ENCODE data around the gene NRF1. TPM values are rescaled to one million over a fixed set of nuclear protein-coding genes. Genes with fewer than 3 reads are reported as not detected.

NRF1 gene
- total RNA-seq, 4 donors from 2014 or later, result 16.9 to 37.1 (median 27.0) TPM

GRCh38 chr7:129636641-129637040 is 25.1 kb downstream of the NRF1 start:
- no peak for DNase-seq
- WGBS, 2 donors, result 95 to 96% methylated on average over 4 of the region's 4 CpGs
- Histone ChIP-seq H3K36me3 (no peaks in the 10 kb centered on the region), H3K9me3 (no peaks in the 10 kb centered on the region), H3K27me3 (no peaks in the 10 kb centered on the region), H3K27ac (no peak overlapping the region), H3K4me1 (no peaks in the 10 kb centered on the region), H3K4me3 (replicated peaks in 1 of 3) (no peak overlapping the region)
- TF ChIP-seq, protein P1, sequence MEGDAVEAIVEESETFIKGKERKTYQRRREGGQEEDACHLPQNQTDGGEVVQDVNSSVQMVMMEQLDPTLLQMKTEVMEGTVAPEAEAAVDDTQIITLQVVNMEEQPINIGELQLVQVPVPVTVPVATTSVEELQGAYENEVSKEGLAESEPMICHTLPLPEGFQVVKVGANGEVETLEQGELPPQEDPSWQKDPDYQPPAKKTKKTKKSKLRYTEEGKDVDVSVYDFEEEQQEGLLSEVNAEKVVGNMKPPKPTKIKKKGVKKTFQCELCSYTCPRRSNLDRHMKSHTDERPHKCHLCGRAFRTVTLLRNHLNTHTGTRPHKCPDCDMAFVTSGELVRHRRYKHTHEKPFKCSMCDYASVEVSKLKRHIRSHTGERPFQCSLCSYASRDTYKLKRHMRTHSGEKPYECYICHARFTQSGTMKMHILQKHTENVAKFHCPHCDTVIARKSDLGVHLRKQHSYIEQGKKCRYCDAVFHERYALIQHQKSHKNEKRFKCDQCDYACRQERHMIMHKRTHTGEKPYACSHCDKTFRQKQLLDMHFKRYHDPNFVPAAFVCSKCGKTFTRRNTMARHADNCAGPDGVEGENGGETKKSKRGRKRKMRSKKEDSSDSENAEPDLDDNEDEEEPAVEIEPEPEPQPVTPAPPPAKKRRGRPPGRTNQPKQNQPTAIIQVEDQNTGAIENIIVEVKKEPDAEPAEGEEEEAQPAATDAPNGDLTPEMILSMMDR (IDR thresholded peaks at IDR 0.05), result no peak
- TF ChIP-seq POLR2A (IDR thresholded peaks at IDR 0.05), result no peak
- intact Hi-C loops (cut with DNase I), result no loop called here

DNA sequence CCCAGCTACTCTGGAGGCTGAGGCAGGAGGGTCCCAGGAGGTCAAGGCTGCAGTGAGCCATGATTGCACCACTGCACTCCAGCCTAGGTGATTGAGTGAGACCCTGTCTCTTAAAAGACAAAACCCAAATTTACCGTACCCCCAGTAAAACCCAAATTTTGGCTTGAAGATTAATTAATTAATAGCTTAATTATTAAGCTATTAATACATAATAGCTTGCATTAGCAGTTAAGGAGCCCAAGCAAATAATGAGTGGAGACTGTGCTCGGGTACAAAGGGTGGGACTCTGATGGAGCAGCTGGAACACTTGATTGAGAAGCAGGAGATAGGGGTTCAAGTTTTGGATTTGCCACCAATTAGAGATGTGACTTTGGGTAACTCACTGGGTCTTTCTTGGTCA is 28.9 kb downstream of the NRF1 start:
- intact Hi-C loops (cut with DNase I), result no loop called here
- no peak overlapping the region for H3K27ac ChIP-seq
- TF ChIP-seq POLR2A (IDR thresholded peaks at IDR 0.05), result no peak
- TF ChIP-seq, protein P1 (IDR thresholded peaks at IDR 0.05), result no peak

GRCh38 chr7:129642871-129643549 is 31.5 kb downstream of the NRF1 start:
- TF ChIP-seq, protein P1 (IDR thresholded peaks at IDR 0.05), result no peak
- no peak for TF ChIP-seq POLR2A (IDR thresholded peaks at IDR 0.05)
- Histone ChIP-seq H3K27ac (no peak overlapping the region), H3K9me3 (no peaks in the 10 kb centered on the region), H3K36me3 (no peaks in the 10 kb centered on the region), H3K4me1 (no peaks in the 10 kb centered on the region), H3K27me3 (no peaks in the 10 kb centered on the region), H3K4me3 (replicated peaks in 1 of 3) (no peak overlapping the region)
- intact Hi-C loops (cut with DNase I), result no loop called here
- WGBS, 2 donors, result 92% methylated on average over 4 of the region's 4 CpGs
- DNase-seq, result no peak

More for the DNA sequence above, 28.9 kb downstream of the NRF1 start:
- no peaks in the 10 kb centered on the region for H3K4me1 ChIP-seq
- no peak overlapping the region for H3K4me3 ChIP-seq (replicated peaks in 1 of 3)
- WGBS, 2 donors, result 74 to 89% methylated on average over 2 of the region's 2 CpGs
- no peak for DNase-seq
- H3K27me3 ChIP-seq, result no peaks in the 10 kb centered on the region
- H3K36me3 ChIP-seq, result no peaks in the 10 kb centered on the region
- H3K9me3 ChIP-seq, result no peaks in the 10 kb centered on the region

DNA sequence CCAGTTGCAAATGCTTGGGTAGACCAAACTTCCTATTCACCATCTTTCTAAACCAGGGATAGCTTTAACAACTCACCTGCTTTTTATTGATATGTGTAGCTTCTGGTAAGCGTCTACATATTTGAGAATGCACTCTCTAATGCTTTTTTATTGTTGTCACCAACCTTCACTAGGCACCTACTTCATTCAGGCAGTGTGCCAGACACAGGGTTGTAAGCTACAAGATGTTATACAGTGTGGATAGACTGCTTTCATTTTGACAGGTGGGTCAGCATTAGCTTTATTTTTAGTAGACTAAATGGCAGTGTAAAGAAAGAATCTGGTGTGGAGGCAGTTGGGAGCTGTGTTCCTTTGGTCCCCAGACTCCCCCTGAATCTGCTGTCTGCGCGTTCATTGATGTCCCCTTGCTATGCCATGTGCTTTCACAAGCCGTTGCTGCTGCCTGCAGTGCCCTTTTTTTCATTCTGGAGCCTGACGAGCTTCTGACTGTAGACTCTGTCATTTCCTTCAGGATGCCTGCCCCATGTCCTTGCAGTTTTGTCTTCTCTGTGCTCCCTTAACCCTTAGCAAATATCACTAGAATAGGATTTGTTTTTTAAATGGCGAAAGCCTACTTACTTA is 32.1 kb downstream of the NRF1 start:
- Histone ChIP-seq H3K36me3 (no peaks in the 10 kb centered on the region), H3K27ac (no peak overlapping the region), H3K9me3 (no peaks in the 10 kb centered on the region), H3K27me3 (no peaks in the 10 kb centered on the region), H3K4me3 (replicated peaks in 1 of 3) (no peak overlapping the region), H3K4me1 (no peaks in the 10 kb centered on the region)
- WGBS, 2 donors, result 73 to 84% methylated on average over 6 of the region's 6 CpGs
- TF ChIP-seq POLR2A (IDR thresholded peaks at IDR 0.05), result no peak
- TF ChIP-seq, protein P1 (IDR thresholded peaks at IDR 0.05), result no peak
- DNase-seq, result no peak
- intact Hi-C loops (cut with DNase I), result no loop called here

DNA sequence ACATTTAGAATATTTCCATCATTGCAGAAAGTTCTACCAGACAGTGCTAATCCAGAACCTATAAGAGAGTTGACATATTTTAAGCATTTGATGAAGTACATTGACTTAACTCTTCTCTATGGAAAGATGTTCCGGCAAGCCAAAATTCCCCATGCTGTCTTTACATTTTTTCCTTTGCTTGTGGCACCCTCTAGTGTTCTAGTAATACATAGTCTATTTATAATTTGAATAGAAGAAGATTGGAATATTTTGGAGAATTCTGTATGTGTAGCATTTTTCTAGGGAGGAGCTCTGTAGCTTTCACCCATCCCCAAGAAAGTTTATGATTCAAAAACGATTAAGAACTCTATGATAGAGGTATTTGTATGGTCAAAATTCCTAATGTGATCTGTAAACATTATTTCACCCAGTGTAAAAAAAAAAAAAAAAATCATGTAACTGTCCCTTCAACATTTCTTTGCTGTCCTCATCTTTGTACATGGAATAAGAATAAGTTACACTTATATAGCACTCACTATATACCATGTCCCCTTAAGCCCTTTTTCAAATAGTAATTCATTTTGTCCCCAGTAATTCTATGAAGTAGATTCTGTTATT is 33.2 kb downstream of the NRF1 start:
- 33 to 42% methylated on average over 2 of the region's 2 CpGs for WGBS, 2 donors
- H3K27me3 ChIP-seq, result no peaks in the 10 kb centered on the region
- no peak overlapping the region for H3K27ac ChIP-seq
- H3K4me3 ChIP-seq (replicated peaks in 1 of 3), result no peak overlapping the region
- H3K36me3 ChIP-seq, result no peaks in the 10 kb centered on the region
- H3K4me1 ChIP-seq, result no peaks in the 10 kb centered on the region
- intact Hi-C loops (cut with DNase I), result no loop called here
- TF ChIP-seq, protein P1 (IDR thresholded peaks at IDR 0.05), result peak in 3 of 6 experiments; percentile 41 to 44 (median 41)
- TF ChIP-seq POLR2A (IDR thresholded peaks at IDR 0.05), result no peak
- no peak for DNase-seq
- no peaks in the 10 kb centered on the region for H3K9me3 ChIP-seq

Data from thyroid gland (tissue), 4 donors.